ENCODE measurements around the gene VGLL4. TPM values are rescaled to one million over a fixed set of nuclear protein-coding genes. Genes with fewer than 3 reads are reported as not detected.
A peak's percentile ranks its signal among the peaks of the same experiment; 100 is the strongest.
"Not testable (repeated sequence)": the region's sequence is repeated elsewhere in the genome, so short reads cannot be mapped to it uniquely, and the experiment has no call there.

Gene VGLL4
- total and polyA plus RNA-seq, 4 experiments from 2014 or later = 15.1 to 30.3 (median 25.6) TPM

- no peaks in the 10 kb centered on the region for H3K9me3 ChIP-seq (ENCODE audit: control insufficient read depth in 1 of 2, low read length in 2 of 2)
- peaks cover 0 to 4% of the 10 kb centered on the region in 2 donors for H3K36me3 Mint-ChIP-seq
- no peak overlapping the region for H3K27ac Mint-ChIP-seq
- peaks cover 2 to 5% (median 4%) of the 10 kb centered on the region in 4 donors for H3K4me1 Mint-ChIP-seq
- H3K27me3 ChIP-seq (ENCODE audit: insufficient read depth, low read length) = no peaks in the 10 kb centered on the region
- H3K9me3 Mint-ChIP-seq = no peaks in the 10 kb centered on the region
- ChIA-PET CTCF (ENCODE audit: partially characterized antibody) (no interaction called here), POLR2A (ENCODE audit: partially characterized antibody) (no interaction called here)
- no peaks in the 10 kb centered on the region for H3K36me3 ChIP-seq (ENCODE audit: insufficient read depth, low read length)
- no peaks in the 10 kb centered on the region for H3K4me1 ChIP-seq (ENCODE audit: insufficient read depth, low read length)
- DNase-seq = no peak
- no peak overlapping the region for H3K4me3 ChIP-seq (ENCODE audit: low read length in 2 of 2)
- no peaks in the 10 kb centered on the region for H3K27me3 Mint-ChIP-seq
- no peak overlapping the region for H3K27ac ChIP-seq (ENCODE audit: low read depth, low read length)
- intact Hi-C loops (cut with micrococcal nuclease) = no loop called here
- no peak overlapping the region for H3K4me3 Mint-ChIP-seq
Observed at GRCh38 chr3:11535243-11535960, 108.3 kb downstream of the VGLL4 start.

DNA sequence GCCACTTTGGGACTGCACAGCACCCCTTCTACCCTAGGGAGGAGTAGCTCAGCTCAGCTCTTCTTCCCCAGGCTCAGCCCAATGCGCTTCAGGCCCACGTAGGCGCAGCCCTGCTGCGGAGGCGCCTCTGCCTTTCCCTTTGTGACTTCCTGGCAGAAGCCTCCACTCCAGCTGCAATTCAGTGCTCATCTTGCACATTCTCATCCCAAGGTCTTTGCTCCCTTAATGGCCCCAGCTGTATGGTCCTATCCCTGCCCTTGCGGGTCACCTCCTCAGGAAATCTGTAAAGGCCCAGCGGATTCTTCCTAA is 109.0 kb downstream of the VGLL4 start:
- CTCF ChIA-PET (ENCODE audit: partially characterized antibody) = no interaction called here
- Mint-ChIP-seq H3K36me3 (peaks cover 0 to 4% of the 10 kb centered on the region in 2 donors), H3K27ac (no peak overlapping the region)

DNA sequence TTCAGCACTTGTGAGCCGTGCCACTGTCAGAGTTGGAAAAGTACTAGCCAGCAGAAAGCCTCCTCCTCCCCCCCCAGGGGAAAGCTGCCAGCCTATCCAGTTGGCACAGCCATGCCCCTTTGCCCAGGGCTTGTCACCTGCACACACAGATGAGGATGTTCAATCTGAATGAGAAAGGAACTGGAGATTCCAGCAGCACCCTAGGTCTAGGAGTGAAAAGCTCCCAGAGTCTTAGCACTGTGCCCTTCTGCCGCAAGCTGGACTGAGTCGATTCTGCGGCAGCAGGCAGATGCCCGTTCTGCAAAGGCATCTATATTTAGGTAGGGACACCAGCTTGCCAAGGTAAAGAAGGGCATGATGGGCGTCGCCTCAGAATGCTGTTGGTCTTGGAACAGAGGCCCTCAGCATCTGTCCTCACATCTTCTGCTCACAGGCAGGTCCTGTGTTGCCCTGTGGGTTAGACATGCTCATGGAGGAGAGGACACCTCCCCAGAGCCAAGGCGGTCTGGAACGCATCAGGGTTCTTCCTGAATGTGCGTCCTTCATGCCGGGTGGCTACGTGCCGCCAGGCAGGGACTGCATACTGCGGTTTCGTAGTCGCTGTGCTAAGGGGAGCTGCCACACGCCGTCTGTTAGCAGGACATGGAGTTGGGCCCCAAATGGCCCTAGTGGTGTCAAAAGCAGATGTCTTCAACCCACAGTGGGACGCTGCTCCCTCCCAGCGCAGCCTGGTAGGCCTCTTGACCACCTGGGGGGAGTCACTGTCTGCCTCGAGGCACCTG is 109.5 kb downstream of the VGLL4 start:
- Histone ChIP-seq H3K4me3 (ENCODE audit: low read length in 2 of 2) (no peak overlapping the region), H3K27me3 (ENCODE audit: insufficient read depth, low read length) (no peaks in the 10 kb centered on the region), H3K27ac (ENCODE audit: low read depth, low read length) (no peak overlapping the region), H3K36me3 (ENCODE audit: insufficient read depth, low read length) (no peaks in the 10 kb centered on the region), H3K9me3 (ENCODE audit: control insufficient read depth in 1 of 2, low read length in 2 of 2) (no peaks in the 10 kb centered on the region), H3K4me1 (ENCODE audit: insufficient read depth, low read length) (no peaks in the 10 kb centered on the region)
- Mint-ChIP-seq H3K9me3 (no peaks in the 10 kb centered on the region), H3K36me3 (peaks cover 0 to 4% of the 10 kb centered on the region in 2 donors), H3K4me3 (no peak overlapping the region), H3K4me1 (peaks cover 2 to 5% (median 3%) of the 10 kb centered on the region in 4 donors), H3K27ac (peak overlapping the region in 2 of 7 donors; percentile 30 to 32), H3K27me3 (no peaks in the 10 kb centered on the region)
- intact Hi-C loops (cut with micrococcal nuclease) = no loop called here
- ChIA-PET CTCF (ENCODE audit: partially characterized antibody) (no interaction called here), POLR2A (ENCODE audit: partially characterized antibody) (no interaction called here)
- no peak for DNase-seq

More for the DNA sequence above, 109.0 kb downstream of the VGLL4 start:
- POLR2A ChIA-PET (ENCODE audit: partially characterized antibody) = no interaction called here
- H3K9me3 Mint-ChIP-seq = no peaks in the 10 kb centered on the region
- Histone ChIP-seq H3K4me3 (ENCODE audit: low read length in 2 of 2) (no peak overlapping the region), H3K27ac (ENCODE audit: low read depth, low read length) (no peak overlapping the region), H3K9me3 (ENCODE audit: control insufficient read depth in 1 of 2, low read length in 2 of 2) (no peaks in the 10 kb centered on the region), H3K36me3 (ENCODE audit: insufficient read depth, low read length) (no peaks in the 10 kb centered on the region), H3K27me3 (ENCODE audit: insufficient read depth, low read length) (no peaks in the 10 kb centered on the region), H3K4me1 (ENCODE audit: insufficient read depth, low read length) (no peaks in the 10 kb centered on the region)
- no peak for DNase-seq
- no peaks in the 10 kb centered on the region for H3K27me3 Mint-ChIP-seq
- intact Hi-C loops (cut with micrococcal nuclease) = no loop called here
- peaks cover 2 to 5% (median 4%) of the 10 kb centered on the region in 4 donors for H3K4me1 Mint-ChIP-seq
- no peak overlapping the region for H3K4me3 Mint-ChIP-seq

GRCh38 chr3:11532931-11533391 is 110.8 kb downstream of the VGLL4 start:
- CTCF ChIA-PET (ENCODE audit: partially characterized antibody) = no interaction called here
- no peak overlapping the region for H3K27ac Mint-ChIP-seq

DNA sequence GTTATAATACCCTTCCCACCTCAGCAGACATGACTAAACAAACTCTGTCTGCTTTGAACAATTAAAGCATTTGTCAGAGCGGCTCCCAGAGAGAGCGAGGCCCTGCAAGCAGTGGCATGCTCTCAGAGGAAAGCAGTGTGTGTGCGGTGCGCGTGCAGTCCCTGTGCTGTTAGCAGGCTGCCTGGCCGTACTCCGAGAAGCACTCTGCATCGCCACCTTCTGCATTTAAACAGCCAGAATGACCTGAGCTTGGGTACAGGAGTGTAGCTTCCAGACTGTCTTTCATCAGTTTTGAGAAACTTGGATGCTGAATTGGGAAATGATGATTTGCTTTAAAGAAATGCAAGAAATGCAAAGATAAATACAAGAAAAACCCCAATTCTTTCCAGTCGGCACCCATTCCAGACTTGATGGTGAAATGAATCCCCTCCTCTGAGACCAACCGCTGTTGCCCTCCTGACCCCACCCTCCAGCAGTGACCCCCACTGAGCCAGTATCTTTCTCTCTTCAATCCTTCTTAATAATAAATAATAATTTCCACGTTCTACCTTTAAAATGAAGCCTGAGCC is 113.5 kb downstream of the VGLL4 start:
- no peaks in the 10 kb centered on the region for H3K4me1 ChIP-seq (ENCODE audit: insufficient read depth, low read length)
- Mint-ChIP-seq H3K27me3 (no peaks in the 10 kb centered on the region), H3K4me1 (no peaks in the 10 kb centered on the region), H3K9me3 (peaks cover 0 to 4% (median 0%) of the 10 kb centered on the region in 8 donors), H3K27ac (no peak overlapping the region), H3K4me3 (no peak overlapping the region), H3K36me3 (peaks cover 7 to 15% of the 10 kb centered on the region in 2 donors)
- intact Hi-C loops (cut with micrococcal nuclease) = no loop called here
- no peak overlapping the region for H3K4me3 ChIP-seq (ENCODE audit: low read length in 2 of 2)
- DNase-seq = no peak
- H3K27me3 ChIP-seq (ENCODE audit: insufficient read depth, low read length) = no peaks in the 10 kb centered on the region
- no peaks in the 10 kb centered on the region for H3K9me3 ChIP-seq (ENCODE audit: control insufficient read depth in 1 of 2, low read length in 2 of 2)
- no peaks in the 10 kb centered on the region for H3K36me3 ChIP-seq (ENCODE audit: insufficient read depth, low read length)
- H3K27ac ChIP-seq (ENCODE audit: low read depth, low read length) = no peak overlapping the region
- POLR2A ChIA-PET (ENCODE audit: partially characterized antibody) = no interaction called here
- CTCF ChIA-PET (ENCODE audit: partially characterized antibody) = no interaction called here

More at GRCh38 chr3:11532931-11533391, 110.8 kb downstream of the VGLL4 start:
- Mint-ChIP-seq H3K4me1 (peaks cover 0 to 5% (median 2%) of the 10 kb centered on the region in 4 donors), H3K36me3 (peaks cover 4 to 5% of the 10 kb centered on the region in 2 donors), H3K27me3 (no peaks in the 10 kb centered on the region), H3K4me3 (no peak overlapping the region), H3K9me3 (no peaks in the 10 kb centered on the region)
- no peak overlapping the region for H3K4me3 ChIP-seq (ENCODE audit: low read length in 2 of 2)
- POLR2A ChIA-PET (ENCODE audit: partially characterized antibody) = no interaction called here
- no peaks in the 10 kb centered on the region for H3K9me3 ChIP-seq (ENCODE audit: control insufficient read depth in 1 of 2, low read length in 2 of 2)
- intact Hi-C loops (cut with micrococcal nuclease) = no loop called here
- H3K36me3 ChIP-seq (ENCODE audit: insufficient read depth, low read length) = no peaks in the 10 kb centered on the region
- DNase-seq = no peak
- no peak overlapping the region for H3K27ac ChIP-seq (ENCODE audit: low read depth, low read length)
- H3K27me3 ChIP-seq (ENCODE audit: insufficient read depth, low read length) = no peaks in the 10 kb centered on the region
- no peaks in the 10 kb centered on the region for H3K4me1 ChIP-seq (ENCODE audit: insufficient read depth, low read length)

- Mint-ChIP-seq H3K4me3 (no peak overlapping the region), H3K4me1 (no peaks in the 10 kb centered on the region), H3K9me3 (peaks cover 0 to 4% (median 0%) of the 10 kb centered on the region in 8 donors), H3K36me3 (peaks cover 7 to 15% of the 10 kb centered on the region in 2 donors), H3K27ac (no peak overlapping the region), H3K27me3 (no peaks in the 10 kb centered on the region)
- no peaks in the 10 kb centered on the region for H3K9me3 ChIP-seq (ENCODE audit: control insufficient read depth in 1 of 2, low read length in 2 of 2)
- H3K27me3 ChIP-seq (ENCODE audit: insufficient read depth, low read length) = no peaks in the 10 kb centered on the region
- no peak for DNase-seq
- intact Hi-C loops (cut with micrococcal nuclease) = no loop called here
- no peaks in the 10 kb centered on the region for H3K36me3 ChIP-seq (ENCODE audit: insufficient read depth, low read length)
- H3K27ac ChIP-seq (ENCODE audit: low read depth, low read length) = no peak overlapping the region
- H3K4me3 ChIP-seq (ENCODE audit: low read length in 2 of 2) = no peak overlapping the region
- ChIA-PET CTCF (ENCODE audit: partially characterized antibody) (no interaction called here), POLR2A (ENCODE audit: partially characterized antibody) (no interaction called here)
- H3K4me1 ChIP-seq (ENCODE audit: insufficient read depth, low read length) = no peaks in the 10 kb centered on the region
Observed at GRCh38 chr3:11529281-11529680, 114.4 kb downstream of the VGLL4 start.

GRCh38 chr3:11526121-11526520 is 117.6 kb downstream of the VGLL4 start:
- H3K9me3 ChIP-seq (ENCODE audit: control insufficient read depth in 1 of 2, low read length in 2 of 2); DNase-seq; CTCF ChIA-PET (ENCODE audit: partially characterized antibody); intact Hi-C loops (cut with micrococcal nuclease); H3K9me3 Mint-ChIP-seq; H3K27me3 Mint-ChIP-seq; H3K4me3 Mint-ChIP-seq; POLR2A ChIA-PET (ENCODE audit: partially characterized antibody); H3K36me3 ChIP-seq (ENCODE audit: insufficient read depth, low read length); H3K27me3 ChIP-seq (ENCODE audit: insufficient read depth, low read length); H3K4me1 Mint-ChIP-seq; H3K4me1 ChIP-seq (ENCODE audit: insufficient read depth, low read length); H3K27ac Mint-ChIP-seq; H3K27ac ChIP-seq (ENCODE audit: low read depth, low read length); H3K4me3 ChIP-seq (ENCODE audit: low read length in 2 of 2): not testable (repeated sequence)
- H3K36me3 Mint-ChIP-seq = peaks cover 8 to 17% of the 10 kb centered on the region in 2 donors

All from CD4-positive, alpha-beta memory T cell (primary cell).